Hematopoietic multipotent progenitor cell treated with erythropoietin and hydrocortisone succinate and interleukin-3 and kit ligand, for 8 days (in vitro differentiated cells): ENCODE data around the gene CHRD.
A peak's percentile ranks its signal among the peaks of the same experiment; 100 is the strongest.
"Not testable (repeated sequence)": the region's sequence is repeated elsewhere in the genome, so short reads cannot be mapped to it uniquely, and the experiment has no call there.

Source experiments
- DNase-seq: peaks from one replicate; pipeline ENCODE4 v3.0.0-alpha.2; 2015

CHRD gene

DNA sequence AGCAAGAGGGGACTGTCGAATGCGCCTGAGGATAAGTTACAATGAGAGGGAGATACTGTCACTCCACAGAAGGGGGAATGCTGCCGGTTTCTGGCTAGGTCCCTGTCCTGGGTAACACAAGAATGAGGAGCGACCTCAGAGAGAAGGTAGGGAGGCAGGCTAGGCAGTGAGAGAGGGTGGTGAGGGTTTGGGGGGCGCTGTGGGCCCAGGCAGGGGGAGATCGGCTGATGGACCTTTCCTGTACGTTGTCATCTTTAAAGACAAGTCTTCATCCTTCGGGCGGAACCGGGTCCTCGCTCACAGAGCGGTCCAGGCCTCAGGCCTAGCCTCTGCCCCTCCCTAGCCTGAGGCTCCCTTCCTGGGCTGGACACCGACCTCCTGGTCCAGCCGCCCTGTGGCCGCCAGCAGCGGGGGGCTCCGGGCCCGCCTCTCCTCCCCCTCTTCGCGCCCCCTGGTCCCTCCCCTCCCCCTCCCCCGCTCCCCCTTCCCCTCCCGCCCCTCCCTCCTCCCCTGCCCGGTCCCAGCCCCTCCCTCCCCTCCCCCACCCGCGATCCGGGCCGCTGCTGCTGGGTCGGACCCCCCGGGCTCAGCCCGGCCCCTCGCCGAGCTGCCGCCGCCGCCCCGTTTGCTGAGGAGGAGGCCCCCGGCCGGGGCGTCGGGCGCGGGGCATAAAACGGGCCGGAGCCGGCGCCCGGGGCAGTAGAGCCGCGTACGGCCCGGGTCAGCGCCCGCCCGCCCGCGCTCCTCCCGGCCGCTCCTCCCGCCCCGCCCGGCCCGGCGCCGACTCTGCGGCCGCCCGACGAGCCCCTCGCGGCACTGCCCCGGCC, at the start of gene CHRD:
CHRD (plus strand) TSS at position 697 of the 827 bp plus-strand sequence. CDS start 265 bp downstream, outside the sequence.
- DNase-seq, result no peak

DNA sequence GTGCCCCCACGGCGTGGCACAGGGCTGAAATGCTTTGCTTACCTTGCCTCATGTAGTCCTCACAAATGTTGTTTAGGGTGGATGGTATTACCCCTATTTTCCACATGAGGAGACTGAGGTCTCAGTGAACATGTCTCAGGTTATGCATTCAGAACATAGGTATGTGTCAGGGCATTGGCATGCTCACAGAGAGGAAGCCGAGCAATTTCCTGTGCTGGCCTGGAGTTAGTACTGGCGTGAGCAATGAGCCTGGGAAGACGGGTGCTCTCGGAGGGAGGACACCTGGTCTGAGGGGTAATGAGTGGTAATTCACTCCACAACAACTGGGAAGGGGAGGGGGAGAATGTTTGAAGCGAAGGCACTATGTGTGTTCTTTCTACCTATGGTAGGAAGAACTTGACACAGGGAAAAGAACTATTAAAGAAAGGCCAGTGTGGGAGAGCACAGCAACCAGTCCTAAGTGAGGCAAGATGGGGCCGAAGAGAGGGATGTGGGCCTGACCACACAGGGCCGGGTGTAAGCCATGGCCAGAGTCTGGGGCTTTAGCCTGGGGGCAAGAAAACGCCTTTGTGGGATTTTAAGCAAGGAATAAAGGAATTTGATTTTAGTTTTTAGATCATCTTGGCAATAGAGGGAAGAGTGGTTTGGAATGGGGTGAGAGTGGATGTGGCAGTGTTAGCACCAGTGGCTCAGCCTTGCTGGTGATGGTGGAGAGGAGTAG, 47.3 kb upstream of the CHRD start:
- no peak for DNase-seq

DNA sequence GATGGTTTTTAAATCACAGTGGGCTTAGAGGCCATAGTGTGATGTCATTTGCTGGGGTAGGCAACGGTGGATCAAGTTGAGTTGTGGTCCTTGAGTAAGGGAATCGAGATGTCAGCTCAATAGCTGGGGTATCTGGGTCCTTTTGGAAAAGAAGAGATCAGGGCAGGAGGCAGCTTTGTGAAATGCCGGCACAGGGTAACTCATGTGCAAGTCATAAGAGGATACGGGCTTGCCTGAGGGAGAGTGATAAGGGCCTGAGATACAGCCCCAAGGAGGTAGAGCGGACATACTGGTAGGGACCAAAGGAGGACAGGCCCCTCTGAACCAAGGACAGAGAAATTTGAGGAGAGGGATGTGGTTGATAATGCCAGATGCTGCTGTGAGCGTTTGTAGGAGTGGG, 46.7 kb upstream of the CHRD start:
- no peak for DNase-seq

DNA sequence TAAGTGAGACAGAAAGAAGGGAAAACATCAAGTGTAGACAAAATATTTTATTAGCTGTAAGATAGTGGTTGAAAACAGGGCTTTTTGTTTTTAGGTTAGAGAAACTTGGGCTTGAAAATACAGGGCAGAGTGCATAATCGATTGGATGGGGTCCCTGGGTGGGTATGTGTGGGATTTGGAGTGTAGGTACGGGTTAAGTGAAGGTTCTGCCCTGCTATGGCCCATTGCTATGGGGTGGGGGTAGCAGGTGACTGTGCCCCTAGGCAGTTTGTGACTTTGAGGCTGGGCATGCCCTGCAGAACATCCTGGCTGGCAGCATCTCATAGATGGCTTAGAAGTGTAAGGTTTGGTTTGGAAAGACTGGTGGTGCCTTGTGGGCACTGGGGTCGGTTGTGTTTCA, 46.2 kb upstream of the CHRD start:
- no peak for DNase-seq

- DNase-seq, result peak; percentile 47
Observed at GRCh38 chr3:184334470-184335158, 45.2 kb upstream of the CHRD start.

- no peak for DNase-seq
Observed at GRCh38 chr3:184335291-184335660, 44.6 kb upstream of the CHRD start.

GRCh38 chr3:184335661-184336546, 44.0 kb upstream of the CHRD start:
- peak; percentile 77 for DNase-seq

DNA sequence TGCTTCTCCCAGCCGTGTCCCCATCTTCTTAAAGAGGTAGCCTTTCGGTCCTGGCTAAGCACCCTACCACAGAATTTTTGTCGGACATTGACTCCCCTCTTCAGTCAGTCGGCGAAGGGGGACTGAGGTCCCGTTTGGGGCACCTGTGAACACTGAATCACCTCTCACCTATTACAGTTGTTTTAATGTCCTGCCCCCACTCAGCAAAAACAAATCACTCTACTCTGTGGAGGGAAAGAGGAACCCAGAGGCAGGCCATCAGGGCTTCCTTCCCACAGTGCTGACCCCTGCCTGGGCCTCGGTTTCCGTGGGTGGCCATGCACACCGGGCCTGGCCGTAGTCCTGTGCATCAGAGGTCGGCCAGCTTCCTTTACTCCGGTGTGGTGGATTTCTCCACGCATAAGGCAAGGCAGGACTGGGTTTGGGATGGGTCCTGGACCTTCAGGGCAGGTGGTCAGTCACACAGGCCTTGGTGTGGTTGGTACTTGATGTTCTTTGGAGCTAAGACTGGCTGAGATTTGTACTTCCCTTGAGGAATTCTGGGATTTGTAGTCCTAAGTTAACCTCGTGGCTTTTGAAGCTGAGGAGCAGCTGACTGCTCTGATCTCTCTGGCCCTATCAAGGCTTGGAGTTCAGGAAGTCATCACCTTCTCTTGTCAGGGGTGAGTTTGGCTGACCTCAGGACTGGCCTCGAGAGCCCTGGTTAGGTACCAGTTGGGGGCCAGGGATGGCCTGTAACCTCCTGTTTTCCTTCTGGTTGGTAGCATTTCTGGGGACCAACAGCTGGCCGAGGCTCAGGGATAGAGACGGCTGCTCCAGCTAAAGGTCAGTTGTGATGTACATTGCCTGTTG, 43.1 kb upstream of the CHRD start:
- DNase-seq, result peak; percentile 52

- DNase-seq, result no peak
Observed at GRCh38 chr3:184337399-184337714, 42.5 kb upstream of the CHRD start, which contains the start of gene FAM131A. Gene FAM131A, plus strand, starts transcription at chr3:184337600. Its CDS starts 31 bp downstream, at chr3:184337631.

DNA sequence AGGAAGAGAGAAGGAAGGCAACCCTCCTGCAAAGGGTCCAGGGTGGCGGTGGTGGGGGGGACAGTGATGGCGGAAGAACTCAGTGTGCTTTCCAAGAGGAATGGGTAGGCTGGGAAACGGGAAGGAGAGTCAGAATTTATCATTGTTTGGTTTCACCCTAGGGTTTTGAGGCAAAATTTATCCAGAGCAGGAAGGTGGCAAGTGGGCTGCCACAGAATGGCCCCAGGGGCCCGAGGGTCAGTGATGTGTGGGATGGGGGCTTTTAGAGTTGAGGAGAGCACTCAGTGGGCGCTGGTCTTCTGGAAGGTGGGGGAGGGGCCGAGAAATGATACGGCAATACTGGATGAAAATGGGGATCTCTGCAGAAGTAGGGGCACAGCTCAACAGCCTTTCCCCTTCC, 41.9 kb upstream of the CHRD start:
- DNase-seq, result no peak

GRCh38 chr3:184338511-184338945, 41.3 kb upstream of the CHRD start:
- DNase-seq, result no peak

DNA sequence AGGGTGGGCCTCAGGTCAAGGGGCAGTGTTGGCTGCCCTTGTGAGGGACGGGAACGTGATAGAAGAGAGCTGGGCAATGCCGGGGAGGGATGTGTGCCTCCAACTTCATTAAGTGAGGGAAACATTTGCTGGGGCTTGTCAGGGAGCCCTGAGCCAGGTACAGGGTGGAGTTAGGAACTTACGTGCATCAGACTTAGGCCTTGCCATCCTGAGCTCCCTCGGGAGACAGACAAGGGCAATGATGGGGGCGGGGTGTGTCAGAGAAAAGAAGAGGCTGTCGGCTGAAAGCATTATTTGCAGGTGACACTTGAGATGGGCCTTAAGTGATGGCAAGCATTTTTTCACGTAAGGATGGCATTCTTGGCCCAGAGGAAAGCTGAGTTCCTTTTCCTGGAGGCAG, 40.9 kb upstream of the CHRD start:
- DNase-seq, result no peak

DNA sequence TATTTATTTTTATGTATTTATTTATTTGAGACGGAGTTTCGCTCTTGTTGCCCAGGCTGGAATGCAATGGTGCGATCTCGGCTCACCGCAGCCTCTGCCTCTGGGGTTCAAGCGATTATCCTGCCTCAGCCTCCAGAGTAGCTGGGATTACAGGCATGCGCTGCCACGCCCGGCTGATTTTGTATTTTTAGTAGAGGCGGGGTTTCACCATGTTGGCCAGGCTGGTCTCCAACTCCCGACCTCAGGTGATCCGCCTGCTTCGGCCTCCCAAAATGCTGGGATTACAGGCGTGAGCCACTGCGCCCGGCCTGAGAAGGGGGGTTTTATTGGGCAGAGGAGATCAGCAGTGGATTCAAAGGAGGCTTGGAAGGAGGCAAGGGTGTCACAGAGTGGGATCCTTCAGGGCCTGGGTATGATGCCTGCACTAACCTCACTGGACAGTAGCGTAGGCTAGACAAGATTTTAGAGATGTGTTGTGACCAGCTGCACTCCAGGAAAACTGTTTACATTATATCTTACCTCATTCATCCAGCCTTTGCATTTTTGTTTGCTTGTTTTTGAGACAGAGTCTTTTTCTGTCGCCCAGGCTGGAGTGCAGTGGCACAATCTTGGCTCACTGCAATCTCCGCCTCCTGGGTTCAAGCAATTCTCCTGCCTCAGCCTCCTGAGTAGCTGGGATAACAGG, 40.3 kb upstream of the CHRD start:
- not testable (repeated sequence) for DNase-seq

- no peak for DNase-seq
Observed at GRCh38 chr3:184341925-184342324, 37.9 kb upstream of the CHRD start.

DNA sequence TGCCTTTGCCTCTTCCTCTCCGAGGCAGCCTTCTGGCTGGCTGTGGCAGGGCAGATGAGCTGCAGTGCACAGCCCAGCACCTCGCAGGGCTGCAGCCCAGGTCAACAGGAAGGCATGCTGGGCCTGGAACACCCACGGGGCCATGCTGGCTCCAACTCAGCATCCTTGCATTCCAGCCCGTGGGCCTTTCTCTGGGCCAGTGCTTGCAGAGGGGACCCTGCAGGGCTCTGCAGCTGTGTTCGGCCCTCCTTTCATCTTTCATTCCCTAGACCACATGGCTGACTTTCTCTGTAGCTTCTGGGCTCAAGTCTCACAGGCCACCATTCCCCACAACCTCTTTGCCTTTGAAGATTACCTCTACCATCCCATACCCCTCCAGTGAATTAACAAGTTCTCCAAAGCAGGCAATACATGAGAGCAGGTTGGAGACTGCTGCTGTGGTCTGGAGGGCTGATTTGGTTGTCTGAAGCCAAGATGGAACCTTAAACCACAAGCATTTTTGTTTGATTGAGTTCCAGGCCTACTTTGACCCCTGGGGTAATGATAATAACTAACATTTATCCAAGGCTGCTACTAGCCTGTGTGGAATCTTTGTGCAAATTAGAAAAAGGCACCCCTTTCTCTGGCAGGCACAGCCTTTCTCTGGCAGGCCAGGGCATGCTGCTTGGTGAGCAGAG, 36.5 kb upstream of the CHRD start:
- DNase-seq, result no peak

GRCh38 chr3:184344579-184345316, 35.1 kb upstream of the CHRD start:
- no peak for DNase-seq

- peak; percentile 97 for DNase-seq
Observed at GRCh38 chr3:184345317-184346144, 34.3 kb upstream of the CHRD start.

GRCh38 chr3:184346480-184347190, 33.2 kb upstream of the CHRD start:
- peak; percentile 42 for DNase-seq
